Activated effector memory CD4-positive, alpha-beta T cell treated with anti-CD3 and anti-CD28 coated beads, Interleukin-2, amount 50 U/mL, for 16 hours (primary cell): ENCODE results near the gene HAUS7.

Experiments
- DNase-seq: peaks from one replicate; pipeline ENCODE4 v3.0.0-alpha.2; 2020

HAUS7 gene

DNA sequence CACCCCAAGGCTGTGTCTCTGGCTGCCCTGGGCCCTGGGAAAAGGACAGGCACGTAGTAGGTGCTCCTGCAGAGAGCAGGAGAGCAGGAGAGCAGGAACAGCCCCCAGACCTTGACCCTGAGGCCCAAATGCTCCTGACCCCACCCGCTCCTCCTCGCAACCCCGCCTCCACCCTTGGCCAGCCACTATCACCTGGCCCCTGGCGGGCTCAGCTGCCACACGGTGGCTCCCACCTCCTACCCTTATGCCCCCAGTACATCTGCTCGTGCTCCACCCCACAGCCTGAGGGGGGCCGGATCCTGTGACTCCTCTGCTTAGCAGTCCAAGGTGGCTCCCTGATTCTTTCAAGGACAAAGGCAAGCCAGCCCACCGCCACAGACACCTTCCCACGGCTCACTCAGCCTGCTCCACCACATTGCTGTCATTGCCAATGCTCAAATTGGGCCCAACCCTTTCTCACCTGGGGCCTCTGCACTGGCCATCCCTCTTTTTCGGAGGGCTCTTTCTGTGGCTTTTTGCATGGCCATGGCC, 5.4 kb upstream of the HAUS7 start:
- DNase-seq, result no peak

DNA sequence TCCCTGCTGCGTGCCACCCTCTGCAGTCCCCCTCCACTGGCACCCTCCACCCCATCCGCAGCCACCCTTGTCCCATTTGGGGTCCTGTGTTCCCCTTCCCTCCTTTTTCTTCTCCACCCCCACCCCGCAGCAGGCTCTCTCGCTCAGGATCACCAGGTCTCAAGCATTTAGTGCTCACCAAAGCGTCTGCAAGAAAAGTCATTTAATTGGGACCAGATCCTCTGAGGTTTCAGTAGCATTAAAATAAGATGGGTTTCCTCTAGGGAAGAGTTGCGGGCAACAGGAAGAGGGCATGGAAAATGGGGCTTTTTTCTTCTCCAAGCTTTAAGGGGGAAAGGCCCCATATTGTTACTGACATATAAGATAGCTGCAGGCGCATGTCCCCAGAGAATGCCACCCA, 4.9 kb upstream of the HAUS7 start:
- no peak for DNase-seq

DNA sequence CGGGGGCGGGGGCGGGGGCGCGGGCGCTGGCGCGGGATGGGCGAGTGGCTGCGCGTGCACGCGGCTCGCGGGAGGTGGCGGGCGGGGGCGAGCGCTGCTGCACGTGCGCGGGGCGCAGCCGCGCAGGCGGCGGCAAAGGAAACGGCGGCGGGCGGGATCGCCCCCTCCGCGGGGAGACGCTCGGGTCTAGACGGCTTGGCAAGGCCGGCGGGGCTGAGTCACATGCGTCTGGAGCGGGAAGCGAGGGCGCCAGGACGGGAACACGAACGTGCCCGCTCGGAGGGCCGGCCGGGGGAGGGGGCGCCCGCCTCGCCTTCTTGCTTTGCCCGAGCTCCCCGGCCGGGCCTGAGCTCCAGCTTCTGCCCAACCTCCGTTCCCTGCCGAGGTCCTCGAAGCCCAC, 4.3 kb upstream of the HAUS7 start:
- DNase-seq, result peak; percentile 79

DNA sequence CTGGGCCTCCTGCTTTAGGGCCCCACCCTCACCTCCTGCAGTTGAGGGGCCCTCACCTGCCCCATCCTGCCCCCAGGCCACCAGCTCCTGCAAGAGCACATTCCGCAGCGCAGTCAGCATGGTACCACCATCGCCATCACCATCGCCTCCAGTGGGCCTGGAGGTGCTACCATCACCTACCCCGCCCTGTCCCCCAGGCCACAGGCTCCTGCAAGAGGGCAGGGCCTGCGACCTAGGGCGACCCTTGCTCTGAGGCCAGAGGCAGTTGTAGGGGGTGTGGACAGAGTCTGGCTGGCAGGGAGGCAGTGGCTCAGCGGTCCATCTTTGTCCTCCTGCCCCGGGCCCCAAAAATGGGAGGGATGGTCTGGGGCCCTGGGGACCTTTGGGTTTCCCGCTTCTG, 3.9 kb upstream of the HAUS7 start:
- no peak for DNase-seq

DNA sequence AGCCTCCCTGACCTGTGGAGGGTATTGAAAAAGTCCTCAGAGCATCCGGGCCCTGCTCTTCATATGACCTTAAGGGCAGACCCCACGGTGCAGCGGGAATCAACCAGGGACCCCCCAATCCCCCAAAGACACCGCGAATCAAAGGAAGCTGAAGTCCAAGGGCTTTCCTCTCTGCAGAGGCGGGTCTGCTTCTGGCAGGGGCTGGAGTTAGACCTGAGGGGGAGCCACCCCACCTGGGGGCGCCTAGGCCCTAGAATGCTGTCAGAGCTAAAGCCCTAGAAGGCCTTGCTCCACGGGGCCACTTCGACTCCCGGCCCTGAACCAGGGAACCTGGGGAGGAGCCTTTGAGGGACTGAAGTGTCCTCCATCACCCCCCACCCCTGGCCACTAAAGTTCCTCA, 2.8 kb upstream of the HAUS7 start:
- DNase-seq, result no peak

DNA sequence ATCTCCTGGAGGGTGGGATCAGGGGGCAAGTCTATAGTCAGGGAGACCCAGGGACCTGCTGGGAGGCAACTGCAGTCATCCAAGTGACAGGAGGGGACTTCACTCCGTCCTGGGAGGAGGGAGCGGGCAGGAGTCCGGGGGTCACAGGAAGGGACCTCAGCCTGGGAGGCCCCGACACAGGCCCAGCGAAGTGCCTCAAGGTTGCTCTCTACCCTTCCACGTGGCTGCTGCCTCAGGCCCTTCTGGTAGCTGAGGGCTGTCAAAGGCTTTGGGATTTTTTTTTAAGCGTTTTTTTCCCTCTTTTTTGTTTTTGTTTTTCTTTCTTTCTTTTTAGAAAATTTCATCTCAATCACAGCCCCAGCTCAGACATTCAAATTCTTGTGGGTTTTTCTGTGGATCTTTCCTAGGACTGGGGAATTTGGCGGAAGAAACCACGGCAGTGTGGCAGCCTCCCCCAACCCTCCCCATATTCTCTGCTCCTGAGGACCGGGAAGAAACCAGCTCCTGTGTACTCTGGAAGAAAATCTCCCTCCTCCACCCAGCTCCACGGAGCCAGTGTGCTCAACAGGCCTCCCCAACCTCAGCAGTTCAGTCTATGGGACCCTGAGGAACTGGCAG, 1.4 kb upstream of the HAUS7 start:
- no peak for DNase-seq

DNA sequence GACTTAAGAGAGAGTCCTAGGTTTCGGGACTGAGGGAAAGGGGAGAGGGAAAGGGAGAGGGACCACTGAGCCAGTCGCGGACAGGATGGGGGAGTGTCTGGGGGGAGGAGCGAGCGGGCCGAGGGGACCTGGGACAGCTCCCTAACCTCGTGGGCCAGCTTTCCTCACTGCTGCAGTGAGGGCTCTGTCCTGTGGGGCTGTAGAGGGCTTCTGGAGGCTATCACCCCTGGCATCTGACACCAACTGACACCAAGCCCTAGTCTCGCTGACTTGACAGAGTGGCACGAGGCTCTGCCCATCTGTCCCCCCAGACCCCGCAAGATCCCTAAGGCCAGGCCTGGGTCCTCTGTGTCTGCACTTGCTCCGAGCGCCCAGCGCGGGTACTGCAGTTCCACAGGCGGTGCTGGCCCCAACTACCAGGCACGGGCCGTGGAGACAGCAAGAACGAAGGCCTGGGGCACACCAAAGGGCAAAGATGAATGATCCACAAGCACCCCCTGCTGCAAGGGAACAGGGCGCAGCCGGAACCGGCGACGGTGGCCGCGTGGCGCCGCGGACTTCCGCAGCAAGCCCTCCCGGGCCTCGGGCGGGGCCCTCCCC, 465 bp downstream of the HAUS7 start:
- DNase-seq, result no peak

DNA sequence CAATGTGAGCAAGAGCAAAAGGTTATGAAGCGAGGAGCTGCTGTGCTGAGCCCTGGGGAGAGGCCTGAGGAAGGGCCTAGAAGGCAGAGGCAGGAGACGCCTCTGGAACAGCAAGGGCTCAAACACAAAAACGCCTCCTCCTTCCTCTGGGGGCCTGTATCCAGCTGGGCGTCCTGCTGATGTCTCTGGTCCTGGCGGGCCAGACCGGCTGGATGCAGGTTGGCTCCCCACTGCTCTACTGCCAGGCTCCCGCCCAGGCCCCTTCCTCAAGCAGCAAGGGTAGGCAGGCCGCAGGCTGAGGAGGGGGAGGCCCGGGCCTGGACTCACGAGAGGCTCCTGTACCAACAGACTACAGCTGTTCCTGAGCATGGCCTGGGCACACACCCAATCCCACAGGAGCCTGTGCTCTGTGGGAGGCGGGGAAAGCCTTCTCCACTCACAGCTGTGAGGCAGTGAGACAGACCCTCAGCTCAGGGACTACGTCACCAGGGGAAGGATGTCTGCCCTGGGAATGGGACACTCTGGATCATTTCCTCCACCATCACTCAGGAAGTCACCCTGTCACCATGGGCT, 2.3 kb downstream of the HAUS7 start:
- no peak for DNase-seq

DNA sequence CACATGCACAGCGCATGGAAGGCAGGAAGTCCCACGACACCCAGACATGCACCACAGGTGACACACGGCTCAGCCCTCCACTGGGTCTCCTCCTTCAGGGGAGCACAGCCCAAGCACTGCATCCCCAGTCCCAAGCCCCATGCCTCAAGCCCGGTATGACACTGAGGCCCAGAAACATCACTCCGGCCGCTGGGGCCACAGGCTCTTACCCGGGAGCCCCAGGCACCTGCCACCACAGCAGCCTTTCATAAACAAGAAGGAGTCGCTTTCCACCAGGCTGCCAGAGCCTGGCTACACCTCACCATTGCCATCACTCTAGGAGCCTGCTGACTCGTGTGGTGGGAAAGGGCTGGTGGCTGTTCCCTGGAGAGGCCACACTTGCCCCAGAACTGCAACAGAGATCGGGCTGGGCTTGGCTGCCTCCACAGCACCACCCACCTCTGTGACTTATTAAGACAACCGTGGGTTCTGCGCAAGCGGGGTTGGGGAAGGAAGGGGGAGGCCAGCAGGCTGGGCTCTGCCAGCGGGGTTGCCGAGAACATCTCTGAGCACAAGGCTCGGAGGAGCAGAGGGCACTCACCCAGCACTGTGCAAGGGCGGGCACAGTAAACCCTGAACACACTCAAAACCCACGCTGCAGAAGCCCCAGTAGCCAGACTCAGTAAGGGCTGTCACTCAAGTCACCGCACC, 4.5 kb downstream of the HAUS7 start:
- DNase-seq, result no peak

DNA sequence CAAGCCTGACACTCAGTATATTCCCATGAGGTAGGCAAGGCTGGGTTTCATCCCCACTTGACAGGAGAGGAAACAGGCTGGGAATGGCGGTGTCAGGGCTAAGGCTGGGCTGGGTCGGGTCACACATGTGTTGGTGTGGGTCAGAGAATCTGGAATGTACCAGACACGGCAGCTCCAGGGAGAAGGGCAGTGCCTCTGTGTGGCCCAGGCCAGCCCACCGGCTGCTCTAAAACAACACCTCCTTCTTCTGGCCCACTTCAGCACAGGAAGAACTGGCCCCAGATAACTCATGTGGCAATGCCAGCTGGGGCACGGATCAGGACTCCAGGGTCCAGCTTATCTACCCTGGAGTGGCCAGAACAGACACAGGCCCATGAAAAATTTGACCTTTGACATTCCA, 6.3 kb downstream of the HAUS7 start:
- no peak for DNase-seq

DNA sequence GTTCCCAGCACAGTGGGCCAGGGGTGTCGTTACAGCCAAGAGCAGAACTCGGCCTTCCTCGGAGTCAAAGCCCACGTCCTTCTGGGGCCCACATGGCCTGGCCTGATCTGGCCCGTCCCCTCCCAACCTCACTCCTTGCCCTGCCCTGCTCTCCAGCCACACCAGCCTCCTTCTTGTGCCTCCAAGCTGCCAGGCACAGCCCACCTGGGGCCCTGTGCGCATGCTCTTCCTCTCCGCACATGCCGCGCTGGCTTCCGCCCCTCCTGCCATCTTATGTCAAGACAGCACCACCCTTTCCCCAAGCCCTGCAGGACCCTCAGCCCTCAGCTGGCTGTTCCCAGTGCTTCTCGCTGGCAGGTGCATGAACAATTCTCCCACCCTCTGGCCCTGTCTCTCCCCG, 6.8 kb downstream of the HAUS7 start:
- no peak for DNase-seq

DNA sequence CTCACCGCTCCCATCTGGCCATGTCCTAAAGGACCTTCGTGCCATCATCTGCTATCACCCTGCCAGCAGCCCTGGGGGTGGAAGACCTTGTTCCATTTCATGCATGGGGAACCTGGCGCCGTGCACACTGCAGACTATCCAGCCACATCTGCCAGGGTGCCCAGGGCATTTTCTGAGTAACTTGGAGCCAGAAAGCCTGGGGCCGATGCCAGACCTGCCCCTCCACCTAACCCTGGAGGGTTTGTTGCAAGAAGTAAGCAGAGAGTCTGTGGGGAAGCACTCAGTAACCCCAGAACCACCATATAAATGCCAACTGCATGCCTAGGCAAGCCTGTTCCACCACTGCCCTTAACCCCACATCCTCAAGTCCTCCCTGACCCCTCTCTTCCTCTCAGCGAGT, 7.3 kb downstream of the HAUS7 start:
- no peak for DNase-seq

DNA sequence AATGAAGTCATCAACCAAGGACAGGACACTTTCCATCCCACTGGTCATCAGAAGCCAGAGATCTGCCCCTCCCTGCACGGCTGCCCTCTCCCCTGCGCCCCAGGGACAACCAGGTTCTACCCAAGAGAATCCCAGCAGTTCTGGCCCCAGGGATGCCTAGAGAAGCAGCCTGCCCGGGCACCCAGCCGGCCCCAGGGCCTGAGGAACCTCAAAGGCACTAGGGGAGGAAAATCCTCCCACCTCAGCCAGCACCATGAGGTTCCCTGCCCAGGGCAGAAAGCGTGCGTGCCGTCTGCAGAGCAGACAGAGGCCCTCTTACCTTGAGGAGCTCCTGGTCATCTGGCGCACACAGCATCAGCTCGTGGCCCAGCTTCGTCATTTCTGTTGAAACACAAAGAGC, 8.1 kb downstream of the HAUS7 start:
- DNase-seq, result no peak

DNA sequence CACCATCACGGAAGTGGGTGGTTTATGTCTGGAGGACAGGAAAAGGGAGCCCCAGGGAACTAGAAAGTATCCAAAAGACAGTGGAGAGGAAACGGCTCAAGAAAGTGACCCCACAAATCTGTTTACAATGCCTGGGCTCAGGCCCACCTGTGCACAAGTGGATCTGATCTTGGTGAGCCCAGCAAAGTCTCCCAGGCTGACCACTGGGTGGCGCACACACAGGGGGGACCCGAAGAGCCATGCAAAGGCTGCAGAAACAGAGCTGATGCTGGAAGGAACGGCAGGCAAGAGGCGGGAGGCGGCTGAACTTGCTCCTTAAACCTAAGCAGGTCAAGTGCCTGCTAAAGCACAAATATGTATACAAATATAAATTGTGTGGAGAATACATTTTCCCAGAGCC, 9.6 kb downstream of the HAUS7 start:
- peak; percentile 81 for DNase-seq

DNA sequence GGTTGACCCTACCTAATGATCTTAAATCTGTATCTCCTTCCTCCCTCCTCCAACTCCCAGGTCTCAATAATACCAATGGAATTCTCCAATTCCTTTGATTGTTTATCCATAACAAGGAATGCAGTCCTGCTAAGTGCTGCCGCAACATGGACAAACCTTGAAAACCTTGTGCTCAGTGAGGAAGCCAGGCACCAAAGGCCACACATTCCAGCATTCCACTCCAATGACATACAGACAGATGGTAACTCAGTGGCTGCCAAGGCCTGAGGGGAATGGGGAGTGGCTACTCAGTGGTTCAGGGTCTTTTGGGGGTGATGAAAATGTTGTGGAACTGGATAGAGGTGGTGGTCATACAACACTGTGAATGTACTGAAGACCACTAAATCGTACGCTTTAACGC, 10.4 kb downstream of the HAUS7 start:
- no peak for DNase-seq

DNA sequence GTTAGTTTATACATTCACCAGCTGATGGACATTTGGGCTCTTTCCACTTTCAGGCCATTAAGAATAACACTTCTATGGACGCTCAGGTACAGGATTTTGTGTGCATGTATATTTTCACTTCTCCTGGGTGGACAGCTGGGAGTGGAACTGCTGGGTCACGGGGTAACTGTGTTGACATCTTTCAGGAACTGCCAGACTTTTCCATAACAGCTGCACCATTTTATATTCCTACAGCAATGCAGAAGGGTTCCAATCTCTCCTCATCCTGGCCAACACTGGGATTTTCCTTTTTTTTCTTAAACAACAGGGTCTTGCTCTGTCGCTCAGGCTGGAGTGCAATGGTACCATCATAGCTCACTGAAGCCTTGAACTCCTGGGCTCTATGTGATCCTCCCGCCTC, 11.9 kb downstream of the HAUS7 start:
- no peak for DNase-seq

DNA sequence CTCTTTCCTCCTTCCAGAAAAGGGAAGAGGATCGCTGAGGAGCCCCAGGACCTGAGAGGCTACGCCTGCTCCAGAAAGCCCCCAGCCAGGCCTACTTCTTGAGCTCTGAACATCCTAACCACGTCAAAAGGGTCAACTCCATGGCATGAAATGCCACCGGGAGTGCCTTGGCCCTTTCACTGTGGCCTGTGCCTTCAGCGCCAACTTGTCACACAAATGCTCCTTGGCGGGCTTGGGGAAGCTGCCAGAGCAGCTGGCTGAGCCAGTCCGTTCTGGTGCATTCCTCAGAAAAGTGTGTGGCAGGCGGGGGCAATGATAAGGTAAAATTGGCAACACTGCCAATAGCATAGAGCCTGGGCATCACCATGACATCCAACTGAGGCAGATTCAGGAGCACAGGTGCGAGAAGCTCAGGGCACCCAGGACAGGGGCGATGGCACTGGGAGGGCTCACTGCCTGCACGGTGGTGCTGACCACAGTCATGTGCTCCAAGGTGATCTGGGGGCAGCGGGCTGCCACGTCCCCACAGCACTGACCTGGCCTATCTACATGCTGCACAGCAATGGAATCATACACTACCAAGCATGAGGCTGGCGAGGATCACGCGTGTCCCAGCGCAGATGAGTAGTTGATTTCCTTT, 12.4 kb downstream of the HAUS7 start:
- DNase-seq, result no peak

DNA sequence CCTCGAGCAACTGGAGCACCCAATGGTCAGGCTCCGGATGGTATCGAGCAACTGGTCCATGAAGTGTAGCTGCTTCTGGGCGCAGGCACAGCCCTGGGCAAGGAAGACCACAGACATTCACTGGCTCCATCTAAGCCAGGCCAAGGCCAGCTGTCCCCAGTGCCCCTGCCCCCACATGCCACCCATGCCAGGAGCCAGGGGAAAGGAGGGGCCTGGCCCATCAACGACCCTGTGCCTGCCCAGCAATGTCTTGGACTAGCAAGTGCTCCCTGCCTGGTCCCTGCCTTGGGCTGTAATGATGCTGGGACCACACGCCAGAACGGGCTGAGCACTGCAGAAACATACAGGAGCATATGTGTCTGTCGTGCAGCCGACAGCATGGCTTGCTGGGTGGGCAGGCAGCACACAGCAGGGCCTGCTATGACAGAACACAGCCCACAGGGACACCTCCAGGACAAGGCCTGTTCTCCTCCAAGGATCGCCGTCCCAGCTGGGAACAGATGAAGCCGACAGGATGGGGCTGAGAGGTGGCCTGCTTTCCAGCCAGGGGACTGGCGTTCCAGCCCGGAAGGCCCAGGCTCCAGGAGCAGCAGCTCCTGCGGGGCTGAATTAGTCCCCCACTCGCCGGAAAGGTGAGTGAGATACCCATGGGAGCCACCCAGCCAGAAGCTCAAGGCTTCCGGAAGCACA, 13.1 kb downstream of the HAUS7 start:
- no peak for DNase-seq

DNA sequence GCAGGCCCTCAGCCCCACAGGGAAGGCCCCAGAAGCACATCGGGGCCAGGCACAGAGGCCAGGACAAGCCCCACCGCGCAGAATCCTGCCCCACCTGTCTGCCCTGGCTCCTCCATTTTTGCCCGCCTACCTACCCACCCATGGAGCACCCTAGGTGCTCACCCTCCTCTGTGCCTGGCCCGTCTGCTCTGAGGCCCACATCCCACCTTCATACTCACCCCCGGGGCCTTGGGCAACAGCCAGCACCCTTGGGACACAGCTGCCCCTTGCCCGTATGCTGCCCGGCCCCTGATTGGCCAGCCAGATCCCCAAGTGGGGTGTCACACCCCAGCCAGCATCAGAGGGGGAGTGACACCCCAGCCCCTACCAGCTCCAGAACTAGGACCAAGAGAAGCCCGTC, 13.7 kb downstream of the HAUS7 start:
- DNase-seq, result no peak

DNA sequence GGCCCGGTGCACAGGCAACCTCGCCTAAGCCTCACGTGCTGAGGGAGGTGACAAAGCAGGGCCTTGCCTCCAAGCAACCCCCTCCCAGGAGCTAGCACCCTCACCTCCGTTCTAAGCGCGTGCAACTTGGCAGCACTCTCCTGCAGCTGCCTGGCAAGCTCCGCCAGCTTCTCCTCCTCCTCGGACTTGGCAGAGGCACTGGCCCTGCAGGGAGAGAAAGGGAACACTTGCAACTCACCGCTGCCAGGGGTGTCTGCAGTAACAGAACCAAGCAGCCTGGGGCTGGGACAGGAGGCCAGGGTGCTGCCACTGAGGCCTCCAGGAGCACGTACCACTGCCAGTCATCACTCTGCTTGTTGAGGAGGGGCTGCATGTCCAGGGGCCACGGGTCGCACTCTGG, 14.2 kb downstream of the HAUS7 start:
- no peak for DNase-seq

DNA sequence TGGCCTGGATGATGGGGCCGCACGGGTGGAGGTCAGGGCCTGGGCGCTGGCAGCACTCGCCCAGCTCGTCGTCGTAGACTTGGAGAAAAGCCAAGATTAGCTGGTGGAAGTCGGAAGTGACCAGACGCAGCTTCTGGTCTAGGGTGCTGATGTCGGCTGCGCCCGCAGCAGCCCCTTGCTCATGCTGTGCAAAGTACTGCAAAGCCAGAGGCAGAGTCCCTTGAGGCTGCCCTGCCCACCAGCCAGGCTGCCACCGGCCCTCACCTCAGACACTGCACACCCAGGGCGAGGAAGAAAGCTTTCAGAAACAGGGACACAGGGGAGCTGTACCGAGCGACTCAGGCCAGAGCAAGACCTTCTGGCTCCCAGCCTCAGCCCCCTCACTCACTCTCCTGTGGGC, 14.8 kb downstream of the HAUS7 start:
- DNase-seq, result no peak

DNA sequence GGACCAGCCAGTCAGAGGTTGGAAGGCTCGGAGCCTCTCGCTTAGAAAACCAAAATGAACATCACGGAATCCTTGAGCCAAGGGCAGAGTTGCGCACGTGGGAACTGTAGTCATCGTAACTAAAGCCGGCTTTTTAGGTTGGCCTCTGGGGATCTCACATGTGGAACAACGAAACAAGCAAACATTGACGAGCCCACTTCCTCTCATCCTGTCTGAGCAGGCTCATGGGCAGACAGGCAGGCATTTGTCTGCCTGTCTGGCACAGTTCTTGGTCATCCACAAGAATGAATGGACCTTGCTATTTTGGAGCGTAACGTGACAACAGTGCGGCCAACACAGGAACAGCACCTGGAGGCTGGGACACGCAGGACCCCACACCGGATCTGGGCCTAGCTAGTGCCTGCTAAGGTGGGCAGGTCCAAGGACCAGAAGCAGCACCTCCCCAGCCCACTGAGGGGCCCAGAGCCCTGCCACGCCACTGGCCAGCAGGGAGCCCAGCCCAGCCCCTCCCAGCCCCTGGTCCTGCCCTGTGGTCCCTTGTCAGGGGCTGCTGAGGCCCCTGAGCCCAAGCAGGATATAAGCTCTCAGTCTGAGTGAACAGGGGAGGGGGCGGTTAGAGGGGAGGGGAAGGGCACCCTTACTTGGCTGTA, 15.3 kb downstream of the HAUS7 start:
- DNase-seq, result no peak

DNA sequence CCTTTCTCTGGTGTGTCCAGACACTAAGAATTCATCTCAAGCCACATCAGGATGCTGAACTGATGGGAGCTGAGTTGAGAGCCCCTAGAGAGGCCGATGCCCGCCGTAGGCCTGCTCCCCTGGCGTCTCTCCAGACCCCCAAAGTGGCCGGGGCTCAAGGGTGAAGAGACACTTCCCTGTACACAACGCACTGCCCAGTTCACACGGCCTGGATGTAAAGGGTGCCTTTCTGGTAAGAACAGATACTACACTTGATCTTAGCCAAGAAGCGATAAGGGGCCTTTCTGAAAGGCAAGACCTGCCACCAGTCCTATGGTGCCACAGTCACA, 19.5 kb downstream of the HAUS7 start:
- no peak for DNase-seq
